GM12878 (cell line): ENCODE results near the gene IER5. TPM values are rescaled to one million over a fixed set of nuclear protein-coding genes. Genes with fewer than 3 reads are reported as not detected.

Experiments
- CBX3 ChIP-seq: fragments of 200-600 bp; sonication (generic); IDR thresholded peaks from 2 replicates; pipeline ENCODE4 v1.6.1; 2016; ENCODE audit warnings: low read depth, borderline replicate concordance
- IKZF1 ChIP-seq: fragments of 450-650 bp; conservative IDR thresholded peaks from 2 replicates; pipeline ENCODE4 v1.6.1; 2017; ENCODE audit warnings: antibody characterized with exemption, mild to moderate bottlenecking
- SUZ12 ChIP-seq: fragments of 200-600 bp; sonication (generic); IDR thresholded peaks from one replicate; pipeline ENCODE4 v1.6.1; 2018; ENCODE audit warnings: antibody characterized with exemption, mild to moderate bottlenecking; ENCODE audit not compliant: unreplicated experiment
- WRNIP1 ChIP-seq: IDR thresholded peaks from 2 replicates; pipeline ENCODE4 v1.6.1; 2011; ENCODE audit warnings: low read depth, low read length, improper control_type of control experiment, borderline replicate concordance
- polyA plus RNA-seq, 11 experiments: library from polyadenylated mRNA; depleted of rRNA in 4 of 11; unstranded in 6 of 11; stranded (reverse) in 5 of 11; fragments of >200 nt; fragmentation: Nextera tagmentation in 4 of 11; fragmentation: Illumina TruSeq in 1 of 11; extraction: Ambion mirVana in 4 of 11; extraction: Trizol in 1 of 11; gene quantifications; 1 replicate in 1 of 11; 2 replicates in 10 of 11; pipeline versions ENCODE4 v1.2.1 to v1.2.3, GENCODE V29; 2011 to 2016; ENCODE audit warnings: inconsistent platforms in 2 of 11, missing spikeins in 2 of 11, low read depth in 1 of 11
- total RNA-seq, 4 experiments: library from RNA; depleted of rRNA in 3 of 4; stranded (reverse); fragments of >200 nt in 3 of 4; fragmentation: Illumina TruSeq in 1 of 4; extraction: Trizol in 1 of 4; gene quantifications; 2 replicates each; pipeline versions ENCODE4 v1.2.1 to v1.2.3, GENCODE V29; 2013 to 2021
- TF ChIP-seq, protein P1 (sequence below): fragments of 450-650 bp; IDR thresholded peaks from 2 replicates; pipeline ENCODE4 v1.6.1; 2016; ENCODE audit warnings: mild to moderate bottlenecking, moderate library complexity, borderline replicate concordance
- TF ChIP-seq, protein P2 (sequence below): fragments of 450-650 bp; IDR thresholded peaks from 2 replicates; pipeline ENCODE4 v1.6.1; 2017; ENCODE audit warnings: mild to moderate bottlenecking, moderate library complexity

The IER5 gene
- total and polyA plus RNA-seq, 10 of the 15 experiments (the other 5 are each of a cell fraction or from before 2014, with no cell fraction given), result 4.3 to 75.2 (median 30.5) TPM

DNA sequence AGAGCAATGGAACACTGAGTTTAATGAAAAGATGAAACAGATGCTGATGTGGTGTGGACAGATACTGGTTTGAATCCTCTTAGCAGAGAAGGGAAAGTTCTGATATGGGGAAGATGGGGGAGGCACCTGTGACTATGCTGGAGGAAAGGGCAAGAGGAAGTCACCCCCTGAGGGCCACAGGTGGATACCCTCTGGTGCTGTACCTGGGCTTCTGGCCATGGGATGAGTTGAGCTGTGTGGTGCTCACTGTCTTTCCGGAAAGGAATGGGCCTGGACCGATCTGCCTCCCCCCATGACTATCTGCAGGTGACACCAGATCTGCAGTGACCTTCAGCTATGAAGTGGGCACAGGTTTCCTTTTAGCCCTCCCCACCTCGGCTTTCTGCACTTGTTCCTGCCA is 52.4 kb downstream of the IER5 start (continued):
- TF ChIP-seq, protein P1, sequence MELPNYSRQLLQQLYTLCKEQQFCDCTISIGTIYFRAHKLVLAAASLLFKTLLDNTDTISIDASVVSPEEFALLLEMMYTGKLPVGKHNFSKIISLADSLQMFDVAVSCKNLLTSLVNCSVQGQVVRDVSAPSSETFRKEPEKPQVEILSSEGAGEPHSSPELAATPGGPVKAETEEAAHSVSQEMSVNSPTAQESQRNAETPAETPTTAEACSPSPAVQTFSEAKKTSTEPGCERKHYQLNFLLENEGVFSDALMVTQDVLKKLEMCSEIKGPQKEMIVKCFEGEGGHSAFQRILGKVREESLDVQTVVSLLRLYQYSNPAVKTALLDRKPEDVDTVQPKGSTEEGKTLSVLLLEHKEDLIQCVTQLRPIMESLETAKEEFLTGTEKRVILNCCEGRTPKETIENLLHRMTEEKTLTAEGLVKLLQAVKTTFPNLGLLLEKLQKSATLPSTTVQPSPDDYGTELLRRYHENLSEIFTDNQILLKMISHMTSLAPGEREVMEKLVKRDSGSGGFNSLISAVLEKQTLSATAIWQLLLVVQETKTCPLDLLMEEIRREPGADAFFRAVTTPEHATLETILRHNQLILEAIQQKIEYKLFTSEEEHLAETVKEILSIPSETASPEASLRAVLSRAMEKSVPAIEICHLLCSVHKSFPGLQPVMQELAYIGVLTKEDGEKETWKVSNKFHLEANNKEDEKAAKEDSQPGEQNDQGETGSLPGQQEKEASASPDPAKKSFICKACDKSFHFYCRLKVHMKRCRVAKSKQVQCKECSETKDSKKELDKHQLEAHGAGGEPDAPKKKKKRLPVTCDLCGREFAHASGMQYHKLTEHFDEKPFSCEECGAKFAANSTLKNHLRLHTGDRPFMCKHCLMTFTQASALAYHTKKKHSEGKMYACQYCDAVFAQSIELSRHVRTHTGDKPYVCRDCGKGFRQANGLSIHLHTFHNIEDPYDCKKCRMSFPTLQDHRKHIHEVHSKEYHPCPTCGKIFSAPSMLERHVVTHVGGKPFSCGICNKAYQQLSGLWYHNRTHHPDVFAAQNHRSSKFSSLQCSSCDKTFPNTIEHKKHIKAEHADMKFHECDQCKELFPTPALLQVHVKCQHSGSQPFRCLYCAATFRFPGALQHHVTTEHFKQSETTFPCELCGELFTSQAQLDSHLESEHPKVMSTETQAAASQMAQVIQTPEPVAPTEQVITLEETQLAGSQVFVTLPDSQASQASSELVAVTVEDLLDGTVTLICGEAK, result no peak
- no peak for TF ChIP-seq WRNIP1
- TF ChIP-seq IKZF1, result peak; percentile 23; the same call in 1 of the 2 replicates
- TF ChIP-seq CBX3, result no peak
- no peak for TF ChIP-seq SUZ12
- TF ChIP-seq, protein P2, sequence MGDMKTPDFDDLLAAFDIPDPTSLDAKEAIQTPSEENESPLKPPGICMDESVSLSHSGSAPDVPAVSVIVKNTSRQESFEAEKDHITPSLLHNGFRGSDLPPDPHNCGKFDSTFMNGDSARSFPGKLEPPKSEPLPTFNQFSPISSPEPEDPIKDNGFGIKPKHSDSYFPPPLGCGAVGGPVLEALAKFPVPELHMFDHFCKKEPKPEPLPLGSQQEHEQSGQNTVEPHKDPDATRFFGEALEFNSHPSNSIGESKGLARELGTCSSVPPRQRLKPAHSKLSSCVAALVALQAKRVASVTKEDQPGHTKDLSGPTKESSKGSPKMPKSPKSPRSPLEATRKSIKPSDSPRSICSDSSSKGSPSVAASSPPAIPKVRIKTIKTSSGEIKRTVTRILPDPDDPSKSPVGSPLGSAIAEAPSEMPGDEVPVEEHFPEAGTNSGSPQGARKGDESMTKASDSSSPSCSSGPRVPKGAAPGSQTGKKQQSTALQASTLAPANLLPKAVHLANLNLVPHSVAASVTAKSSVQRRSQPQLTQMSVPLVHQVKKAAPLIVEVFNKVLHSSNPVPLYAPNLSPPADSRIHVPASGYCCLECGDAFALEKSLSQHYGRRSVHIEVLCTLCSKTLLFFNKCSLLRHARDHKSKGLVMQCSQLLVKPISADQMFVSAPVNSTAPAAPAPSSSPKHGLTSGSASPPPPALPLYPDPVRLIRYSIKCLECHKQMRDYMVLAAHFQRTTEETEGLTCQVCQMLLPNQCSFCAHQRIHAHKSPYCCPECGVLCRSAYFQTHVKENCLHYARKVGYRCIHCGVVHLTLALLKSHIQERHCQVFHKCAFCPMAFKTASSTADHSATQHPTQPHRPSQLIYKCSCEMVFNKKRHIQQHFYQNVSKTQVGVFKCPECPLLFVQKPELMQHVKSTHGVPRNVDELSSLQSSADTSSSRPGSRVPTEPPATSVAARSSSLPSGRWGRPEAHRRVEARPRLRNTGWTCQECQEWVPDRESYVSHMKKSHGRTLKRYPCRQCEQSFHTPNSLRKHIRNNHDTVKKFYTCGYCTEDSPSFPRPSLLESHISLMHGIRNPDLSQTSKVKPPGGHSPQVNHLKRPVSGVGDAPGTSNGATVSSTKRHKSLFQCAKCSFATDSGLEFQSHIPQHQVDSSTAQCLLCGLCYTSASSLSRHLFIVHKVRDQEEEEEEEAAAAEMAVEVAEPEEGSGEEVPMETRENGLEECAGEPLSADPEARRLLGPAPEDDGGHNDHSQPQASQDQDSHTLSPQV, result no peak
